Medulla oblongata (tissue), 1 donor: Measurements from ENCODE around the gene HSPB7.
"Not testable (repeated sequence)": the region's sequence is repeated elsewhere in the genome, so short reads cannot be mapped to it uniquely, and the experiment has no call there.

Experiments used
- DNase-seq: peaks from one replicate; pipeline ENCODE4 v3.0.0-alpha.2; 2015; ENCODE audit errors: extremely low spot score

Gene HSPB7

DNA sequence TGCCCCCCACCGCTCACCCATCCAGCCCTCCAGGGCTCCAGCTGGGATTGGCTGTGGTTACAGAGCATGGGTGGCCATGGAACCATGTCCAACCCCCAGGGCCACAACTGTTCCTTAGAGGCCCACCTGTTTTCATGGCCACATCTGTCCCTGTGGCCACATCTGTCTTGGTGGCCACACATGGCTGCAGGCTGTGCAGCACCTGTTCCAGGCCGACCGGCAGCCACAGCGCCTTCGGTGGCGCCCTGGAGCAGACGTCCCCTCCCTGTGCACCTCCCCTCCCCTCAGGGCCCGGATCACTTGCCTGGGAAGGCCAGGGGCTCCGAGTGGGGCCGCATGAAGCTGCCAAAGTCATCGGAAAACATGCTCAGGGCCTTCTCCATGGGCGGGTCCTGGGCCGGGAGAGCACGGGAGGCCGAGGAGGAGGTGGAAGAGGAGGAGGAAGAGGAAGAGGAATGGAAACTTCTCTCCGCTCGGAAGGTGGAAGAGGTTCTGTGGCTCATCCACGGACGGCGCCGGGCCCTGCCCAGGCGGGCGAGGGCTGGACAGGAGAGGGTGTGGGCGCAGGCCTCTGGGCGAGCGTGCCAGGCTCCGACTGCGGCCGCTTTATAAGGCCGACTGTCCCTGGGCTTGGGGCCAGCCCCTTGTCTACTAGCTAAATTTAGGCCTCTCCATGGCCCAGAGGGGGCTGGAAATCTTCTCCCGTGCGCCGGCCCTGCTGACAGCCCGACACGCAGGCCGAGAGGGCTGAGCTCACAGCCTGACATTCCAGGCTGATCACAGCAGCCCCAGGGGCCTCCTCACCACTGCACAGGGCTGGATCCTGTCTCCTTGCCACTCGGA, at the start of gene HSPB7:
Gene HSPB7, minus strand, starts transcription at position 583 of the 843 bp plus-strand sequence. Its CDS starts 80 bp downstream, at position 503.
- peak; percentile 62 for DNase-seq

DNA sequence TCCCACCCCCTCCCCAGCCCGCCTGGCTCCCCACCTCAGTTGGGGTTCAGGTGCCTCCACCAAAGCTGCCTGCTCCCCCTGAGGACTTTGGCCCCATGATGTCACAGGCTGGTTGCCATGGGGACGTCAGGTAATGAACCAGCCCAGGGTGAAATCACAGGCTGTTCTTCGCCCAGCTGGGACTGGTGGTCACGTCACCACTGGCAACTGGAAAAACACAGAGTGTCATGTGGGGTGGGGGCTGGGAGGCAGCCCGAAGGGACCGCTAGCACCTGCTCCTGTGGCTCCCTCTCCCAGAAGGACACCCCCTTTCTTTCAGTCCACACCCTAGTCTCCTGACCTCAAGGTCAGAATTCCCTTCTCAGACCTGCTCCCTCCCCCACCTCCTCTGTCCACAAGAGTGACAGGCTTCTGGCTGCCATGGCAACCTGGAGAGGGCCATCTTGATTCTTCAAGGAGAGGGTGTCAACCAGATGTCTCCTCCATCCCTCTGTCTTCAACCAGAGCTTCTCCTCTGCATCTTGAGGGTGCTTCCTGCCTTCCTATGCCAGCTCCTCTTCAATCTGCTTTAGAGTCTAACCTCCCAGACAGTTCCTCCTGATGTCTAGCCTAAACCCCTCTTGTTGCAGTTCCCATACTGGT, 49.4 kb upstream of the HSPB7 start:
- DNase-seq, result no peak

DNA sequence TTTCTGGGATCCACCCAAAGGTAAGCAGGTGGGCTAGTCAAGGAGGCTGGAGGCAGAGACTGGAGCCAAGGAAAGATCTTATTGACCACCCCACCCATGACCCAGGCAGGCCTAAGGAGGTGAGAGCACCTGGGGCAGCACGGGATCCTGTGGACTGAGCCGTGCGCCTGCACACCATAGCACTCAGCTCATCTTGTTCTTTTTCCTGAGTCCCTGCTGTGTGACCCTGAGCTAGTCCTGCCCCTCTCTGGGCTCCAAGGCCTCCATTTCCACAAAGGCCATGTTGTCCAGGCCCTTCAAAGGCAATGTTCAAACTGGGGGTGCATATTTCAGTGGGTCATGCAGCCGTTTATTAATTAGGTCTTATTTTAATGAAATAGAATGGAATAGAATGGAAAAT, 48.4 kb upstream of the HSPB7 start:
- DNase-seq, result no peak

DNA sequence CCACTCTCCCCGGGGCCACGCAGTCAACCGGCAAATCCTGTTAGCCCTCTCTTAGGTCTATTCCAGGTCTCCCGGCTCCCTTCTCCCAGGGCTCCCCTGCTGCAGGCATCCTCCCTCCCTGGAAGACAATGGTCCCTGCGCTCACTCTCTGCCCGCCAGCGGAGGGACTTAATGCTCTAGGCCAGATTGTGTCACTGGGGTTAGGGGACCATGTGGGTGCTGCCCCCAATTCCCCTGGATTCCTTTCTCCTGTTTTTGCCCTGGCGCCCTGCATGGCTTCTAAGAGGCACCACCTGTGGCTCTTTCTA, 47.4 kb upstream of the HSPB7 start:
- DNase-seq, result no peak

DNA sequence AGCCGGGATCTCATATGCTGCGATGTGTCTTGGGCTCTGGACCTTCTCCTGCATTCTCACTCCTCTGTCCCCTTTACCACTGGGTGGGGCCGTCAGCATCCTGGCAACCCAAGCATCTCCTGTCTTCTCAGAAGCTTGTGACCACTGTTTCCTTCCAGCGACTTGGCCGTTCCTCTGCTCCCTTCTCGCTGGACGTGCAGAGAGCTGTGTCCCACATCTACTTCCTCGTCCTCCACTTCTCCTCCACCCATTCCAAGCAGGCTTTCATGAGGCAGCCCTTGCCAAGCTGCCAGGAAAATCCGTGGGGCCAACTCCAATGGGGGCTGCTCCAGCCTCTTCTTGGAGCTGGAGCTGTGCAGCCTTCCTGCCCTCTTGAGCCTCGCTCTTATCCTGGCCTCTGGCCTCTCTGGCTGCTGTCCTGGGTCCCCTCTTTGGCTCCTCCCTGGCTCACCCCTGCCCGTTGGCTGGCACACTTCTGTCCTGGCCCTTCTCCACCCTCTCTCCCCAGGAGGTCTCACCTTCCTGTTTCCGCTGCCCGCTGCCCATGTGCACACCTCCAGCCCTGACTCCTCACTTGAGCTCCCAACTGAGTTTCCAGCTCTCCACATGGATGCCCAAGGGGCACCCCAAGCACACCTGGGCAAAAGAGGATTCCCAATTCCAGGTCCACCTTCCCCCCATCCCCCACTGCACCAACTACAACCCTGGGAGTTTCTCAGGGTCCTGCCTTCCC, 46.9 kb upstream of the HSPB7 start:
- peak; percentile 32 for DNase-seq

DNA sequence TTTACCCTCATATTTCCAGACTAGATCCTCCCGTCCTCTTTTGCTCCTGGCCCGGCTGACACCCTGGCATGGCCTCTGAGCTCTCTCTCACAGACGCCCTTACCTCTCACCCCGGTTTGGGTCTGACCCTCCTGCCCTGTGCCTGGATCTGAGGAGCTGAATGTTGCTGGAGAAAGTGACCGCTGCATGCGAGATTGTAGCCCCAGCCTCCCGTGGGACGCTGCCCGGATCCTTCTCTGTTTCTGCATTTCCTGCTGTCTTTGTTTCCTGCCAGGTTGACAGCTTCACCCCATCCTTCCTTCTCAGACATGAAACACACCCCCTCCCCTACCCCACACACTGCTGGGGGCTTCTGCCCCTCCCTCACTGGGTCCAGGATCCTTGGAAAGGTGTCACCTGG, 46.1 kb upstream of the HSPB7 start:
- no peak for DNase-seq

DNA sequence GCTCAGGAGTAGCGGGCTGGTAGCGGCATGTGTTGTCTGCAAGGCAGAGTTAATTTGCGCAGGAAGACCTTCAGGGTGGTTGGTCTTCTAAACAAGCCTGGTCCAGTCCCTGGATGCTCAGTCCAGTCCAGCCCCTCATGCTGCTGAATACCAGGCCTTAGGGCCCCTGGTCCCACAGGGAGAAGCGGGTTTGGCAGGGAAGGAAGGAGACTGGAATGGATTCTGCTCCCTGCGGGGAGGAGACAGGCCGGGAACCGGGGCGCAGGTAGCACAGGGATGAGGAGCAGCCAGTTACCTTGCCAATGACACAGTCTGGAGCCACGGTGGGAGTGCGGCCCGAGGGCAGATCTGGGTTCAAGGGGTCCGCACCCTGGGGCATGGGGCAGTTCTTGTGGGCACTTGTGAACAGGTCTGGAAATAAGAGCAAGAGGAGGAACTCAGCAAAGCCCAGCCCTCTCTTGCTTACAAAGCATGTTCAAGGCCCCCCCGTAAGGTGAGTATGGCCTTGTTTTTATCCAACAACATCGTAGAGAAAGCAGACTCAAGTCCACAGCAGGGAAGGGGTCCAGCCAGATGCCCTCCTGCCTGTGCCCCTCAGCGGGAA, 45.5 kb upstream of the HSPB7 start:
- no peak for DNase-seq

DNA sequence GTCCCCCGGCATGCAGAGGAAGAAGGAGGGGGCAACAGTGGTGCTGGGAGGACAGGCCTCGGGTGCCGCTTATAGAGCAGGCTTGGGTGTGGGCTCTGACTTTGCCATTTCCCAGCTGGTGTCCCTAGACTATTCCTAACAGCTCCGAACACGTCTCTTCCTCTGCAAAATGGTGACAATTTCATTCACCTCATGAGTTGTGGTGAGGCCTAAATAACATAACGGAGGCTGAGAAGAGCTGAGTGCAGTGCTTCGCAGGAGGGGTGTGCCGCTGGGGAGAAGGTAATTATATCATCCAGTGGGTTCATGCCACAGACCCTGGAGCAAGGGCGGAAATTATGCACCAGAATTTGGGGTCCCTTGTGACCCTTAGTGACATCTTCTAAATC, 44.8 kb upstream of the HSPB7 start:
- DNase-seq, result not testable (repeated sequence)

DNA sequence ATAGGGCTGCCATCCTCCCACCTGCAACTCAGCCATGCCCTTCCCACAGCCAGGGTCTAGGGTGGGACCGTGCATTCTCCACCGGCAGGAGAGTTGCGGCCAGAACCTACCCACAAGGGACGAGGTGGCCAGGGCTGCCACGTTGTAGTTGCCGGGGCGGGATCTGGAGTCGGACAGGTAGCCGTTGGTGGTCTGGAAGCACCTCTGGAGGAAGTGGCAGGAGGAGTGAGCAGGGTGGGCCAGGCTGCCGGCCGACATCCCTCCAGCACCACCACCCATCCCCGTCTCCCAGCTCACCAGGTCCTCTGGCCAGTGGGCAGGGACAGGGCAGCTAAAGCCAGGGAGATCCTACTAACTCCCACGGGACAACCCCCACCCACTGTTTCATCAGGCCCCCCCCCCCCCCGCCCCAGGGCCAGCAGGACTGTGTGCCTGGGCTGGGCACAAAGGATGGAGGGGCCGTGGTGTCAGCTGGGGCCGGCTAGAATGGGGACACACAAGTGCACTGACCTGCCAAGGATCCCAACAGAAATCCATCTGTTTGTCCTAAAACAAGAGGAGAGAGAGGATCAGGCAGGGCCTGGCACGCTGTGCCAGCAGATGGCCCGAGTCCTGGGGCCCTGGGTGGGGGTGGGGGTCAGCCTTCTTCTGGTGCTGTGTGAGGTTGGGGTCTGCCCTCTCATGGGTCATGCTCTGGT, 44.3 kb upstream of the HSPB7 start:
- DNase-seq, result not testable (repeated sequence)

DNA sequence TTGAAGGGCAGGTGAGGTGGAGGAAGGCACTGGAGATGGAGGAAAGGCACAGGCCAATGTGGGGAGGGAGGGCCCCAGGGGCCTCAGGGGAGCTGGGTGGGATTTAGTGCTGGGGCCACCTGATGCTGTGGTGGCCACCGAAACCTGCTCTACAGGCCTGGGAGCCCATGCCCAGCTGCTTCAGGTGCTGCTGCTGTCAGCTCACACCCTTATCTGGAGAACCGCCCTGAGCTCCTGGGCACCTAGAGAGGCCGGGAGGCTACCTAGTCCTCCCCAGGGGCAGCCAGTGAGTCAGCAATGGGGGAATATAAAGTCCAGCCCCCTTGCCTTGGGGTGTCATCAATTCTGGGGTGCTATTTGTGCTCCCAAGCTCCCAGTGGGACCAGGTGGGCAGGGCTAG, 43.4 kb upstream of the HSPB7 start:
- no peak for DNase-seq

DNA sequence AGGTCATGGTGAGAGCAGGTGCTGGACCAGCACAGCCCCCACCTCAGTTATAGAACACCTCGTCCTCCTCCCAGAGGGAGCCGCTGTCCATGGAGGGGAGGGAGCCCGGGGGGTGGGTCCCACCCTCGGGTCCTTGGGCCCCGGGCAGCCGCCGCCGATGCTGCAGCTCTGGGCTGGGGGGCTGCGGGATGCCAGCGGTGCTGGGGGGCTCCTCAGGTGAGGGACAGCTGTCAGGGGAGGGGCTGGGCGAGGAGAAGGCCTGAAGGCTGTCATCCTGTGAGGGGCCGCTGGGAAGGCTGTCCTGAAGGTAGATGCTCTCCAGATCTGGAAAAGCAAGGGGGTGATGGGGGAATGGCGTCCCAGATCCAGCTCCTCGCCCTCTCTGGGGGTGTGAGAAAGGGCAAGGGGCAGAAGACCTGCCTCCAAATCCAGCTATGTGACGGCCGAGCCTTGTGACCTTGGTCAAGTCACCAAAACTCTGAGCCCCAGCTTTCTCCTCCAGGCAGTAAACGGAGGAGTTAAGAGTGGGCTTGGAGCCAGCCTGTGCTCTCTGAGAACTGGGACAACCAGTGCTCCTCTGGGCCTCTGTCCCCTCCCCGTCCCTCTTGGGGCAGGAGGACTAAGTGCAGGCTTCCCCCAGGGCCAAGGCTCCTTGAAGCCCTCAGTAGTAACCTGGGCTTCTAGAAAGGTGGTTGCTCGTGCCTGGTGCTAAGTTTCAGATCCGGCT, 40.7 kb upstream of the HSPB7 start:
- not testable (repeated sequence) for DNase-seq

DNA sequence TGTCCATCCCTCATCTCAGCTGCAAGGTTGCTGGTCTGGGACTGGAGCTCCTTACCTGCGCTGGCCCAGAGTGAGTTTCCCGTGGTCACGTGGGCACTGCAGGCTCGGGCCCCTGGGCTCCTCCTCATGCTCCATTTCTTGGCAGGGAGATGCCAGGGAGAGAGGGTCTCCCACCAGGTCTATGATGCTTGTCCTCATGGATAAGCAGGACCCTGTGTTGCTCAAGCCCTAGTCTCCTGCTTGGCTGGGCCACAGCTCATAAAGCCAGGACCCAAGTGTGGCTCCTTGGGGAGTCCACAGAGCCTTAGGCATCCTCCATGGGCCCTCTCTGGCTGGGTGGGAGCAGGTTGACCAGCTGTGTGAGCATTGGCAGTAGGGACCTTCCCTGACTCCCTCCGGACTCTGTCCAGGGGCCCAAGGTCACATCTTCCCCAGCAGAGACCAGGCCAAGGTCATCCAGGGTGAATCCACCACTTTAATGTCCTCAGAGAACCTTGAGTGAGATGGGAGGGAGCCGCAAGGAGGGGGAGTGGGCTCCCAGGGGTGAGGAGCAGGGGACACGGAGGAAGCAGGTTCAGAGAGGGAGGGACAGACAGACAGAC, 39.6 kb upstream of the HSPB7 start:
- not testable (repeated sequence) for DNase-seq

DNA sequence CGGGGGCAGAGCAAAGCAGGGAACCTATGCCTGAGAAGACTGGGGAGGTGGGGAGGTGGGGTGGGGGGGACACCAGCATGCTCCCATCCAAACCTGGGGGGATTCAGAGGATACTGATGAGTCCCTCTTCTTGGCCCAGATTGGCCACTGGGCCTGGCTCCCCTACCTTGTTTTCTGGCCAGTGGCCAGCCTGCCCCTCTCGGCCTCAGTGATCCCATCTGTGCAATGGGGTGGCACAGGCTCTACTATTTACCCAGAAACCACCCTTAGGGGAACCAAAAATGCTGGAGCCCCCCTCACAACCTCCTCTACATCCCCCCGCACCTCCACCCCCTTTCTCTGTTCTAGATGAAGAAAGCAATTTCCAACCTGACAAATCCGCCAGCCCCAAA, 38.7 kb upstream of the HSPB7 start:
- not testable (repeated sequence) for DNase-seq

DNA sequence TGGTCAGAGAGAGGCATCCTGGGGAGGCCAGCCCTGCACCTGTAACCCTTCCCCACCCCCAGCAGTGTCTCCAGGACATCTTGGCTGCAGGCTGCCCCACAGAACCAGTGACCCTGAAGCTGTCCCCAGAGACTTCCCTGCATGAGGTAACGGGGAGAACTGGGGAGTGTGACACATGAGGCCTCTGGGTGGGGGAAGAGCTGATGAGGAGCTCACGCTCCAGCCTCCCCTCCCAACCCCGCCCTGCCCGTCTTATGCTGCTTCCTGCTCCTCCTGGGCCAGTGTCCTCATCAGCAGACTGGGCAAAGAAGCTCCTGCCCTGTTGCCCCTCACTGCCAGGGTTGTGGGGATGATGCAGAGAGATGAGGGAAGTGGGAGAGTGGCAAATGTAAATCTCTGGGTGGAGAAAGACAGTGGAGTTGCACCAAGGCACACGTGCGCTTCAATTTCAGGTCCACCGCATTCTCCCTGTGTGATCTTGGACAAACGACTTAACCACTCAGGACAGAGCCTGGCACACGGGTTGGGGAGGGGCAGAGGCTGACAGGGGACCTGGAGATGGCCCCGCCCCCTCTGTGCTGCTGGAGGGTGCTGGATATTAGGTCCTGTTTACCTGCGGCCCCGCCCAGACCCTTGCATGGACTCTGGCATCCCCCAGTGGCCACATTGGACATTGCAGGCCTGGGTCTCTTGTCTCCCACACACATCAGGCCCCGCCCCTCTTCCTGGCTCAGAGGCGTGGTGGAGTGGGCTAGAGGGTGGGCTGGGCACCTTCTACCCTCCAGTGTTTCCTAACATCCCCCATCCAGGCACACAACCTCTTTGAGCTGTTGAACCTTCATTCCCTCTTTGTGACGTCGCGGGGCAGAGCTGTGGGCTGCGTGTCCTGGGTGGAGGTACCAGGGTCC, 38.0 kb upstream of the HSPB7 start:
- peak; percentile 78 for DNase-seq

DNA sequence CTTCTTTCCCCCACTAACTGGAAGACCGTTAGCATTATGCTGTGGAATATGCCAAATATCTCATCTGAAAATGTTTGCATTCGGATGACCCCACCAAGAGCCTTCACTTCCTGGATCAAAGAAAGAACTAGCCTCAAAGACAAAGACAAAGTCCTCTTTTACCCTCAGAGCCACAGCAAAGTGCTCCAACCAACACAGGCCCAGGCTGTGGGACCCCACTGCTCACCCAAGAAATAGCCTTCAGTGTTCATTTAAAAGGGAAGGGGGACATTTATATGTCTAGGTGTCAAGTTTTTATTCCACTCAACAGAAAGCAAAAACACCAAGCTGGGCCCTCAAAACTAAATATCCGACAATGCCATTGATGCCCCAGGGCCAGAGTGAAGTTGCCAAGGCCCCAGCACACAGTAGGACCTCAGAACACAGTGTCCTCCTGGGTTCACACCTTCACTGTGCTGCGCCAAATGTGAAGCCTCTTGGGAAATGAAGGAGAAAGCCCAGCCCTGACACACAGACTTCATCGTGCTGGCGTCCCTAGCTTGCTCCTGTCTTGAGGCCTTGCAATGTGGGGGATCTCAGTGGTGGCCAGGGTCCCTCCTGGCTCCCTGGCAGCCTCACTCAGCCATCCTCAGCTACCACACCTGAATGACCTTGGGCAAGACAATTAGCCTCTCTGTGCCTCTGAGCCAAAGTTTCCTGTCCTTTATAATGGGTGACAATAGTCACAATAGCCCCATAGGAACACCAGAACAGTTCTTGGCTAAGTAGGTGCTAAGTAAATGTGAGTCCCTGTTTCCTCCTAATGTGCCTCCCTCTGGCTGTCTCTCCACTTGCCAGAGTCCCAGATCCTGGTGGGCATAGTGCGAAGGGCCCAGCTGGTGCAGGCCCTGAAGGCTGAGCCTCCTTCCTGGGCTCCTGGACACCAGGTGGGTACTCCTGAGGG, 37.0 kb upstream of the HSPB7 start:
- DNase-seq, result no peak

DNA sequence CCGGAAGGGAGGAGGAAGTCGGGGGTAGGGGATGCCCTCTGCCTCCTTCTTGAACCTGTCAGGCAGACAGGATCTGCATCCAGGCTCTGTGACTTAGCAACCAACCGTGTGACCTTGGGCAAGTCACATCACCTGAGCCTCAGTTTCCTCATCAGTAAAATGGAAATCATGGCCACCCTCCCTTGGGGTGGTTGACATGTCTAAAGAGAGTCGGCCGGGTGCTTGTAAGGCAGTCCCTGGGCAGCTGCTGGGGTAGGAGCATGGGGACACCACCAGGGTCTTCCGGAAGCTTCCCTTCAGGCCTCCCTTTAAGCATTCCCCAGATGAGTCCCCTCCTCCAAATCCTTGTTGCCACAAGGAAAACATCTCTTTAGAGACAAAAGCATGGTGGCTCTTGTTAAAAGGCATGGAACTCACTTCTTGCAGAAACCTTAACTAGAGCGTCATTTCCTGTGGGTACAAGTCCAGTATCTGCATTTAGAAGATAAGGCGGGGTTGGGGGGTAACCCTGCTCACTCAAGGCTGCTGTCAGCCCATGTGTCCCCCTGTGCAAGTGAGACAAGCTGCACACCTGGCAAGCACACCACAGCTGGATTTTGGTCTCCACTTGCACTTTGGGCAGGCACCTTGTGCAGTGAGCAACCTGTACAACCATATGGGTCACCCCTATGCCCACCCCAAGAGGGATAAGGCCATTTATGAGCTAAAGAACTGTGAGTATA, 36.1 kb upstream of the HSPB7 start:
- DNase-seq, result no peak

DNA sequence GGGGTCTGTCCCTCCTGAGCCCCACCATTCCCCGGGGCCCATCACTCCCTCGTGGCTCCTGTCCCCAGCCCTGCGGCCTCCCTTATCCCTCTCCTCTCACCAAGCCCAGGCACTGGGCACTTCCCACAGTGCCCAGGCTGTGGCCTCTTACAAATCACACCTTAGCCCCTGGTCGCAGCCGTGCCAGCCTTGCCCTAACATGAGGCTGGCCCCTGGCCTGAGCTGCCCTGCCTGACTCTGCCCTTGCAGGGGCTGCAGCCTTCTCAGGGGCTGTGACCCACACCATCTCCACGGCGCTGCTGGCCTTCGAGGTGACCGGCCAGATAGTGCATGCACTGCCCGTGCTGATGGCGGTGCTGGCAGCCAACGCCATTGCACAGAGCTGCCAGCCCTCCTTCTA, 34.1 kb upstream of the HSPB7 start:
- DNase-seq, result not testable (repeated sequence)

DNA sequence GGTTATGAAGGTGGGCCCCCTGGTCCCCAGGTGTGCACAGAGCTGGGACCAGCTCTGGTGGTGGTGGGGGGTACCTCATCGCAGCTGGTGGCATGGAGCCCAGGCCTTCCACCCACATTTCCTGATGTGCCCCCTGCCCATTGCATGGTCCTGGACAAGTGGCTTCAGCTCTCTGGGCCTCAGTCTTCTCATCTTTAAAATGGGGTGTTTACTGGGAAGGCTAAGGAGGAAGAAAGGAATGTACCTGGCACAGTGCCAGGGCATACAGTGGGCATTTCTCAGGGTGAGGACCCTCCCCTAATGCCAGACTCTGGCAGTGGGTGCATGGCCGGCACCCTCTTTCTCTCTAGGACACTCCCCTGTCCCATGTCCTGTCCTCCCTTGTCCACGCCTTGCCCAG, 33.2 kb upstream of the HSPB7 start:
- DNase-seq, result no peak
